ENCODE data around the gene INSYN2B.

DNA sequence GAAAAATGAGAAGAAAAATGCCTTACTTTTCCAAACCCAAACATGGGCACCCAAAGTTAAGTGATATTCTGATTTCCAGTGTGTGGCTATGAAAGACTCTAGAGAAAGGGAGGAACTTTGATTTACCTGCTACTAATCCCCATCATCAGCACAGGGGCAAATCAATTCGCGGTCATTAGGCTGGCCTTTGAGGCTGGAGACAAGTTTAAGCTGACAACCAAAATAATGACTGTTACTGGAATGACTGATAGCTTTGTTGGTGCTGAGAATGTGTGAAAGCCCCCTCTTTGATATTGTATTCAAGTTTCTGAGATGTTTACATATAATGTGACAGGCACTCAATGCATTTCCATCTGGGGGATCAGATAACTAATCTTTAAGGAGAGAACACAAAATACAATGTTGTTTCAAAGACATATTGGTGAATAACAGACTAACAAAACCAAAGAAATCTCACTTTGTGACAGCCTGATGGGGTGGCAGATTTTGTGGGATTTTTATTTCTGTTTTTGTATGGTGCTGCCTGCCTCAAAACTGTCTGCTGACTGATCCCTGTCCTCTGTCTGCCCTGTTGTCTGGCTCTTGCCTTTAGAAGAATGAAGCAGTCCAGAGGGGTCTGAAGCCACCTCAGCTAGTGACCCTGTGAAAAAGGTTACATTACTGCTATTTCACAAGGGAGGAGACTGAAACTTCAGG is 12.6 kb upstream of the INSYN2B start:
- TF ChIP-seq ELF1 (IDR thresholded peaks at IDR 0.05; ENCODE audit: borderline replicate concordance, low read depth) (no peak), CTCF (IDR thresholded peaks at IDR 0.05 in 2 of 3, conservative IDR thresholded peaks at IDR 0.05 in 1 of 3; ENCODE audit: borderline replicate concordance in 1 of 3, insufficient read depth in 1 of 3, low read depth in 2 of 3, low read length in 2 of 3) (no peak), EZH2 (IDR thresholded peaks at IDR 0.05) (no peak), YY1 (IDR thresholded peaks at IDR 0.05; ENCODE audit: extremely low read depth, insufficient replicate concordance, low read depth, low read length) (no peak)
